ENCODE measurements around the gene SCCPDH. TPM values are rescaled to one million over a fixed set of nuclear protein-coding genes. Genes with fewer than 3 reads are reported as not detected.

SCCPDH gene
- polyA plus RNA-seq, 1 of the 3 experiments (the other 2 are of a cell fraction), result 32.2 TPM

- TF ChIP-seq USF2 (IDR thresholded peaks at IDR 0.05; ENCODE audit: borderline replicate concordance, low read depth, low read length) (no peak), IRF3 (IDR thresholded peaks at IDR 0.05; ENCODE audit: low read depth, low read length) (no peak), GABPA (IDR thresholded peaks at IDR 0.05; ENCODE audit: low read depth) (no peak), REST (IDR thresholded peaks at IDR 0.05; ENCODE audit: low read depth, low read length) (no peak), GATA2 (CRISPR knock-in tag; IDR thresholded peaks at IDR 0.05) (no peak)
These were observed 31.2 kb downstream of the SCCPDH start (continued) for GRCh38 chr1:246755419-246755818.

- Histone ChIP-seq H3K4me2 (no peak overlapping the region), H3K79me2 (ENCODE audit: insufficient read depth) (no peaks in the 10 kb centered on the region), H3K9ac (no peak overlapping the region), H3K4me1 (ENCODE audit: control insufficient read depth in 1 of 2, insufficient read depth in 2 of 2, low read depth in 1 of 2, low read length in 1 of 2) (no peaks in the 10 kb centered on the region), H3K4me3 (ENCODE audit: low read depth in 2 of 2, low read length in 1 of 2) (no peak overlapping the region), H3K9me2 (no peaks in the 10 kb centered on the region), H3K36me3 (replicated peaks in 1 of 2; ENCODE audit: control insufficient read depth in 1 of 2, insufficient read depth in 2 of 2, low read length in 1 of 2) (peaks cover 56 to 75% of the 10 kb centered on the region in 2 experiments), H3F3A (replicated peaks; ENCODE audit: insufficient read depth) (no peaks in the 10 kb centered on the region), H3K27ac (ENCODE audit: low read depth in 2 of 2, low read length in 1 of 2) (no peak overlapping the region), H2AFZ (ENCODE audit: low read depth) (no peak overlapping the region), H4K20me1 (ENCODE audit: insufficient read depth) (no peaks in the 10 kb centered on the region), H3K9me3 (no peaks in the 10 kb centered on the region; the same call in 1 of the 2 replicates), H3K27me3 (ENCODE audit: insufficient read depth) (no peaks in the 10 kb centered on the region)
- no peak for DNase-seq
- WGBS (ENCODE audit: low lambda C conversion rate), result 90% methylated on average over 14 of the region's 14 CpGs
- TF ChIP-seq YY1 (IDR thresholded peaks at IDR 0.05; ENCODE audit: low read depth) (no peak), POLR2AphosphoS5 (IDR thresholded peaks at IDR 0.05; ENCODE audit: low read depth, low read length) (no peak), TCF12 (IDR thresholded peaks at IDR 0.05) (no peak), ZBTB33 (IDR thresholded peaks at IDR 0.05; ENCODE audit: borderline replicate concordance, low read depth) (no peak), USF1 (IDR thresholded peaks at IDR 0.05; ENCODE audit: borderline replicate concordance, low read depth) (no peak), PBX3 (IDR thresholded peaks at IDR 0.05) (no peak), TAF1 (IDR thresholded peaks at IDR 0.05; ENCODE audit: borderline replicate concordance, low read depth, low read length) (no peak), USF2 (IDR thresholded peaks at IDR 0.05; ENCODE audit: borderline replicate concordance, low read depth, low read length) (no peak), FOXJ3 (CRISPR knock-in tag; IDR thresholded peaks at IDR 0.05) (no peak), RAD21 (IDR thresholded peaks at IDR 0.05; ENCODE audit: low read length) (no peak), EZH2phosphoT487 (IDR thresholded peaks at IDR 0.05; ENCODE audit: borderline replicate concordance, low read depth) (no peak), NFIC (IDR thresholded peaks at IDR 0.05; ENCODE audit: borderline replicate concordance) (no peak), FOXM1 (IDR thresholded peaks at IDR 0.05; ENCODE audit: low read depth) (no peak)
- ChIA-PET POLR2A (no interaction called here), CTCF (no interaction called here)
These were observed 36.5 kb downstream of the SCCPDH start for GRCh38 chr1:246760422-246761347.
